HG02588 (cell line): Measurements from ENCODE around the gene TIGD1.

Experiments
- ATAC-seq: cut with Tn5 transposase; IDR thresholded peaks from one replicate; pipeline ENCODE4 v1.9.1; 2021; ENCODE audit warnings: mild to moderate bottlenecking, moderate library complexity; ENCODE audit not compliant: unreplicated experiment

The TIGD1 gene

DNA sequence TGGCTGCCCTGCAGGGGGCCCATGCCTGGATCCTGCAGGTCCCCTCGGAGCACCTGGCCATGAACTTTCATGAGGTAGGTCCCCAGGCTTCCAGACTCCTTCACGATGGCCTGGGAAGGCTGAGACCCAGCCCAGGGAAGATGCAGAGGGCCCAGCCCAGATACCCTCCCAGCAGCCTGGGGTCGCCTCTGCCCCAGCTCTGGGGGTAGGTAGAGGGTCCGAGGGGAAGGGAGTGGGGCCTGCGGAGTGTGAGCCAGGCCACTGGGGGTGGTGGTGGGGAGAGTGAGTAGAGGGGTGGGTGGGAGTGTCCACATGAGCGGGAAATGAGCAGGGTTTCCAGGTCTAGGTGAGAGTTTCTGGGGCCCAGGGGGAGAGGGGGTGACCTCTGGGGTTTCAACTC lies 25.6 kb downstream of the TIGD1 start:
- ATAC-seq = no peak

DNA sequence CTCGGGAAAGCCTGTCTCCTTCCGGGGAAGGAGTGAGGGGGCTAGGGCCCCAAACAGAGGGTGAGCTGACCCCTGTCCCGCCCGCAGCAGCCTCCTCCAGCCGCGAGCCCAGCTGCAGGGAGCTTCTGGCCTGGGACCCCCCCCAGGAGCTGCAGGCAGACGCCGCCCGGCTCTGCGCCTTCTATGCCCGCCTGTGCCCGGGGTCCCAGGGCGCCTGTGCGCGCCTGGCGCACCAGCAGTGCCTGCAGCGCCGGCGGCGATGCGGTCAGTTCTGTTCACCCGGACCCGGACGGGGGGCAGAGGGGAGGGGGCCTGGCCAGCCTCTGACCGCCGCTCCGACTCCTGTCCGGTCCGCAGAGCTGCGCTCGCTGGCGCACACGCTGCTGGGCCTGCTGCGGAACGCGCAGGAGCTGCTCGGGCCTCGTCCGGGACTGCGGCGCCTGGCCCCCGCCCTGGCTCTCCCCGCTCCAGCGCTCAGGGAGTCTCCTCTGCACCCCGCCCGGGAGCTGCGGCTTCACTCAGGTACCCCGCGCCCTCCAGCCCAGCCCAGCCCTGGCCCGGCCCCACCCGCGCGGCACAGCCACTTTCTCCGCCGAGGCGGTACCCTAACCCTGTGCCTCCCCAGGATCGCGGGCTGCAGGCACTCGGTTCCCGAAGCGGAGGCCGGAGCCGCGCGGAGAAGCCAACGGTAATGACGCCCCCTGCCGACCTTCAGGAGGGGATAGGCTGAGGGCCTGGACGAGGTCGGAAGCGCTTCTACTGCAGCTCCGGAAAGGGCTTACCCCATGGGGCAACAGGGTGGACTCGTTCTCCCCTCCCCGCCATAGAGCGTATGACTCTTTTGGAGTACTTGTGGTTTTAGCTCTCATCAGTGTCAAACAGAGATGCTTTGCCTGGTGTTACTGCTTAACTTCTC lies 26.4 kb downstream of the TIGD1 start:
- no peak for ATAC-seq

DNA sequence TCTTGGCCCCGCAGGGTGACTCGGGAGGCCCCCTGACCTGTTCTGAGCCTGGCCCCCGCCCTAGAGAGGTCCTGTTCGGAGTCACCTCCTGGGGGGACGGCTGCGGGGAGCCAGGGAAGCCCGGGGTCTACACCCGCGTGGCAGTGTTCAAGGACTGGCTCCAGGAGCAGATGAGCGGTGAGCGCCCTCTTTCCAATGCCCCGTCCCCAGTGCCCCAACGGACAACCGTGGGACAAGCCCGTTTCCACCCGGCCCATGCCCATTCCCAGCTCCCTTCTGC lies 27.0 kb downstream of the TIGD1 start:
- no peak for ATAC-seq

DNA sequence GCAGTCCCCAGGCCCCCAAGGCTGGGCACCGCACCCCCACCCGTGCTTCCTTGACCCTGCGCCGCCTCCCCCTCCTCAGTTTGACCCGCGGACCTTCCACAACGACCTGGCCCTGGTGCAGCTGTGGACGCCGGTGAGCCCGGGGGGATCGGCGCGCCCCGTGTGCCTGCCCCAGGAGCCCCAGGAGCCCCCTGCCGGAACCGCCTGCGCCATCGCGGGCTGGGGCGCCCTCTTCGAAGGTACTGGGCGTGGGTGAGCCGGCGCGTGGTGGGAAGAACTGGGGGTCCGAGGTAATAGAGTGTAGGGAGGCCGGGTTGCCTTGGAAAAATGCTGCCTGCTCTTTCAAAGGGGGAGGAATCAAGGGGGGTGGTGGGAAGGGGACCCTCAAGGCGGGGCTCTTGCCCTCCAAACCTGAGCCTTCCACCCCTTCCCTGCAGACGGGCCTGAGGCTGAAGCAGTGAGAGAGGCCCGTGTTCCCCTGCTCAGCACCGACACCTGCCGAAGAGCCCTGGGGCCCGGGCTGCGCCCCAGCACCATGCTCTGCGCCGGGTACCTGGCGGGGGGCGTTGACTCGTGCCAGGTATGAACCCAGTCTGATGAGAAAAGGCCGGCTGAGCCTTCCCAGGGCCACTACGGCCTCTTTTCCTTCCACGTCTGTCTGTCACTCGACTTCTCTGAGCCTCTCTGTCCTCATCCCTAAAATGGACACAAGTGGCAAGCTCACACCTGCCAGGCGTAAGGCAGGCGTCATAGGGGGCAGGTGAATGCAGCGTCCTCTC lies 27.5 kb downstream of the TIGD1 start:
- no peak for ATAC-seq

DNA sequence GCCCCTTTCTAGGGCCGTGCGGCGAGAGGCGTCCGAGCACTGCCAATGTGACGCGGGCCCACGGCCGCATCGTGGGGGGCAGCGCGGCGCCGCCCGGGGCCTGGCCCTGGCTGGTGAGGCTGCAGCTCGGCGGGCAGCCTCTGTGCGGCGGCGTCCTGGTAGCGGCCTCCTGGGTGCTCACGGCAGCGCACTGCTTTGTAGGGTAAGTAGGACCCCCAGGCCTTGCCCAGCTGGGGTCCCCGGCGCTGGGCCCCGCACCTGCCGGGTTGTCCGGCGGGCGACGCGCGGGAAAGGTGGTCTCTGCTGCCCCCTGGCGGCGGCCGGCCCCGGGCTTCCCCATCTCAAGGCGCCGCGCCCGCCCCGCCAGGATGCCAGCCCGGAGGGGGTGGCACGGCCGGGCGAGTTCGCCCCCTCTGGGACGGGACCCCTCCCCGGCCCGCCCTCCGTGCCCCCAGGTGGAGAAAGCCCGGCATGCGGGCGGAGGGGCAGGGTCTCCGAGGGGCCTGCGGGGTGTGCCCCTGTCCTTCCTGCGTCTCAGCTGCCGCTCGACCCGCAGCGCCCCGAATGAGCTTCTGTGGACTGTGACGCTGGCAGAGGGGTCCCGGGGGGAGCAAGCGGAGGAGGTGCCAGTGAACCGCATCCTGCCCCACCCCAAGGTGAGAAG lies 28.3 kb downstream of the TIGD1 start:
- no peak for ATAC-seq

DNA sequence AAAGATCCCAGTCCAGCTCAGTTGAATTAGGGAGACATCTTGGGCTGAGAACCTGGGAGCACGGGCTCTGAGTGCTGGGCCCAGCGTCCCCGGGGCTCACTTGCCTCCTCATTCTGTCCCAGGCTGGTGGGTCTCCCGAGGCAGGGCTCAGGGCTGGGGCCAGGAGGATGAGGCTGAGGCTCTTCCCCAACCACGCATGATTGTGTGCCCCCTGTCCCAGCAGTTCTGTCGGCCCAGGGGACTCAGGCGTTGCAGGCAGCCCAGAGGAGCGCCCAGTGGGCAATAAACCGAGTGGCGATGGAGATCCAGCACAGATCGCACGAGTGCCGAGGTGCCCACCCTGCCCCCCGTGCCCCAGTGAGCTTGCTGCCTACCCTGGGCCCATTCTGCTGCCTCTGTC lies 29.3 kb downstream of the TIGD1 start:
- ATAC-seq = no peak

DNA sequence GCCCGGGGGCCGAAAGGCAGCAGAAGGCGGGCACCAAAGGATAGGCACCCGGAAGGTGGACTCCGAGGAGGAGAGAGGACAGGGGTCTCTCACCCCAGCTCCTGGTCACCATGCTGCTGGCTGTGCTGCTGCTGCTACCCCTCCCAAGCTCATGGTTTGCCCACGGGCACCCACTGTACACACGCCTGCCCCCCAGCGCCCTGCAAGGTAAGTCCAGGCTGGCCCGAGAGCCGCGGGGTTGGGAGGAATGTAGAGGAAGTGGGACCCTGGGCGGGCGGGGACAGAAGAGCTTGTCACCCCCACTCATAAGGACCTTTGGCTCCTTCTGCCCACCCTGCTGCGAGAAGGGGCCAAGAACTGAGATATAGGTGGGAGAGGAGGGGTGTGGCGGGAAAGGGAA lies 29.9 kb downstream of the TIGD1 start:
- ATAC-seq = no peak

GRCh38 chr2:232519581-232520438 lies 30.5 kb downstream of the TIGD1 start, which contains the start of gene PRSS56:
TSS of gene PRSS56 (plus strand) at chr2:232520388. CDS start at chr2:232520599, 211 bp downstream.
- ATAC-seq = no peak

- no peak for ATAC-seq
These were observed 31.5 kb downstream of the TIGD1 start for GRCh38 chr2:232518844-232519243.

GRCh38 chr2:232516551-232516950 lies 33.8 kb downstream of the TIGD1 start:
- ATAC-seq = no peak

DNA sequence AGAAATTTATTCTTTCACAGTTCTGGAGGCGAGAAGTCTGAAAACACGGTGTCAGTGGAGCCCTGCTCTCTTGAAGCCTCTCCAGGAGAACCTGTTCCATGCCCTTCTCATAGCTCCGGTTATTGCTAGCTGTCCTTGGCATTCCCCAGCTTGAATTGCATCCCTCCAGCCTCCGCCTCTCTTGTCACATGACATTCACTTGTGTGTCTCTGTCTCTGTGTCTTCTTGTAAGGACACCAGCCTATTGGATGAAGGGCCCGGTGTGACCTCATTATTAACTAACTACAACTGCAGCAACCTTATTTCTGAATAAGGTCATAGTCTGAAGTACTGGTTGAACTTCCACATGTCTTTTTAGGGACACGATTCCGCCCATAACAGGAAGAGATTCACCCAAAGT lies 34.7 kb downstream of the TIGD1 start:
- no peak for ATAC-seq

DNA sequence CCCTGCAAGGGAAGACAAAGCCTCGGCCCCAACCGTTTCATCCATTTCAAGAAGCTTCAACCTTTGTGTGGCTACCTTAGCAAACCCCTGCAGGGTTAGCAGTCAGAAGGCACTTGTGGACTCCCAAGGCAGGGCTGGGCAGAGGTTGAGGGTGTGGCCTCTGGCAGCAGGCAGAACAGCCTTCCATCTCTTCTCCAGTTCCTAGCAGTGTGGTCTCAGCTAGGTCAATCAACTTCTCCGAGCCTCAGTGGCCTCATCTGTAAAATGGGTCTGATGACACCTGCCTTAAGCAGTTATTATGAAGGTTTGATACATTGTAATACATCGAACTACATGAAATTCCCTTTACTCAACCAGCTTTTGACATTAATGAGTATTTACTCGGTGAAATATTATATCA lies 37.0 kb downstream of the TIGD1 start:
- ATAC-seq = no peak

DNA sequence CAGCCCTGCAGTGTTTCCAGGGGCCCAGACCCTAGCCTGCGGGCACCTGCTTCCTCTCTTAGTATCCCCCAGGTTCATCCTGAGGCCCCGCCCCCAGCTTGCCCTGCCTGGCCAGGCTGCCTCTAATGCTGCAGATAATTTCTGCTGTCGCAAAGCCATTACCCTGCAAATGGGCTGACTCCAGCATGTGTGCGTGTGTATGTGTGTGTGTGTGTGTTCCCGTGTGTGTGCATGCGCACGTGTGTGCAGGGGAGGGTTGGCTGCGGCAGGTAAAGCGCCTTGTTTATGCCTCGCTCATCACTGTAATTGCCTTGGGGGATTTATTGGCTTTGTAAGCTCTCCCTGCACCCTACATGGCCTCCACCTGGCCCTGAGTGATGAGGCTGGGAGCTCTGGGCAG lies 37.8 kb downstream of the TIGD1 start:
- ATAC-seq = no peak

GRCh38 chr2:232511336-232511890 lies 38.9 kb downstream of the TIGD1 start:
- ATAC-seq = no peak

- no peak for ATAC-seq
These were observed 42.1 kb downstream of the TIGD1 start for GRCh38 chr2:232508251-232508650.

DNA sequence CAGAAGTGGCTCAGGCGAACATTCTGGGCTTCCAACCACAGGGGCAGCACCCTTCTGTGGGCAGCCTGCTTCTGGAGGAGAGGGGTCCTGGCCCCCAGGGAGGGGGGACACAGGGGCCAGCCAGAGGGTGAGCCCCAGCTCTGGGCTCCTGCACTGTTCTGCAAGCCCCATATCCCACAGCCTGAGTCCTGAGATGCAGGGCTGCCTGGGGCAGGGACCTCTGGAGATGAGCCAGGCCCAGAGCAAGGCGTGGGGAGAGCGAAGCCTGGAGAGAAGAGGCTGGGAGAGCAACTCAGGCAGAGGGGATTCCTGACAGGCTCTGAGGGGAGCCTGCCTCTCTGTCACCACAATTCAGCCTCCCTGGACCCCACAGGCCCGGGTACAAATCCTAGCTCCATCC lies 43.6 kb downstream of the TIGD1 start:
- no peak for ATAC-seq

GRCh38 chr2:232505856-232506255 lies 44.5 kb downstream of the TIGD1 start:
- no peak for ATAC-seq

- ATAC-seq = no peak
These were observed 45.9 kb downstream of the TIGD1 start for GRCh38 chr2:232504438-232504837.

DNA sequence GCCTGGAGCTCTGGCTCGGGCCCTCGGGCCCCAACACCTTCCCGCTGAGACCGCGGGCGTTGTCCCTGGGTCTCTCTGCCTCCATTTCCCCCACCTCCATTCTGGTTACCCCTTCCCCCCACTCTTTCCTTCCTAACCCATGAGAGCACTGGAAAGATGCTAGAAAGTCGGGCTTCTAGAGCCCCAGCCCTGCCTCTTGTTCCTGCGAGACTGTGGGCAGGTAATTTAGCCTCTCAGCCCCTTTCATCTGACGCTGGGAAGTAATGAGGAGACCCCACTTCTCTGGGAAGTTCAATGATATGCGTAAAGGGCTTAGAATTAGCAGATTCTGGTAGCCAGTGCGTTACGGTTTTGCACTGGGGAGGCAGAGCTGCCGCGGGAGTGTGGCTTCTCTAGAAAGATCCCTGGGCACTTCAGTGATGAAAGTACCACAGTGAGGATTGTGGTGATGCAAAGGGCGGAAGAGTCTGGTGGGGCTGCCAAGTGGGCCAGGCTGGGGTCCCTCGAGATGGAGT lies 46.5 kb downstream of the TIGD1 start:
- no peak for ATAC-seq
